H1 (cell line): ENCODE measurements around the gene CREB1. TPM values are rescaled to one million over a fixed set of nuclear protein-coding genes. Genes with fewer than 3 reads are reported as not detected.
A peak's percentile ranks its signal among the peaks of the same experiment; 100 is the strongest.

Experiments
- CTCF ChIA-PET: fragments of 300-600 bp; sonication (Branson Sonifier 250); formaldehyde crosslinking; loops from one replicate; lab custom pipeline; 2021; ENCODE audit not compliant: partially characterized antibody; lab: Charles Lee
- POLR2A ChIA-PET: fragments of 300-600 bp; sonication (Branson Sonifier 250); formaldehyde crosslinking; loops from one replicate; lab custom pipeline; 2021; ENCODE audit warnings: inconsistent platforms; ENCODE audit not compliant: partially characterized antibody; lab: Charles Lee
- DNase-seq, 2 experiments: peaks; one replicate each; pipeline versions ENCODE4 v3.0.0 to v3.0.0-alpha.2; 2010 to 2022; ENCODE audit warnings: low spot score in 2 of 2, low read depth in 1 of 2, mixed read lengths in 1 of 2
- FAIRE-seq: peaks from 2 replicates; lab custom pipeline; 2011; peaks lifted over from hg19 to GRCh38; lab: Jason Lieb, UNC
- H2AFZ ChIP-seq: 2 replicates; pipeline ENCODE4 v1.8.1; 2012; ENCODE audit warnings: low read length, inconsistent platforms
- H2AK5ac ChIP-seq: 2 replicates; pipeline ENCODE4 v1.6.1; 2013; ENCODE audit warnings: low read depth, low read length
- H2BK120ac ChIP-seq: replicated peaks from 2 replicates; pipeline ENCODE3; 2013; ENCODE audit warnings: low read depth, low read length, inconsistent platforms
- H2BK12ac ChIP-seq: 2 replicates; pipeline ENCODE4 v1.6.1; 2013; ENCODE audit warnings: low read depth, low read length
- H2BK15ac ChIP-seq: 2 replicates; pipeline ENCODE4 v1.6.1; 2013; ENCODE audit warnings: low read length
- H2BK20ac ChIP-seq: 2 replicates; pipeline ENCODE4 v1.6.1; 2013; ENCODE audit warnings: low read length
- H2BK5ac ChIP-seq: 2 replicates; pipeline ENCODE4 v1.6.1; 2013; ENCODE audit warnings: low read depth, low read length
- H3K14ac ChIP-seq: 2 replicates; pipeline ENCODE4 v1.6.1; 2013; ENCODE audit warnings: inconsistent platforms; ENCODE audit not compliant: insufficient read length
- H3K18ac ChIP-seq: 2 replicates; pipeline ENCODE4 v1.6.1; 2013; ENCODE audit warnings: low read length; ENCODE audit errors: extremely low read depth
- H3K23ac ChIP-seq: 2 replicates; pipeline ENCODE4 v1.6.1; 2013; ENCODE audit warnings: inconsistent platforms; ENCODE audit not compliant: insufficient read length
- H3K23me2 ChIP-seq: 2 replicates; pipeline ENCODE4 v1.6.1; 2013; ENCODE audit warnings: low read depth, low read length
- H3K27ac ChIP-seq: 2 replicates; pipeline ENCODE4 v1.6.1; 2011; ENCODE audit warnings: low read depth, low read length, inconsistent platforms
- H3K27me3 ChIP-seq, 4 experiments: replicated peaks in 1 of 4; 1 replicate in 1 of 4; 2 replicates in 3 of 4; pipeline versions ENCODE4 v1.6.1 to v1.8.1; 2011 to 2013; ENCODE audit warnings: low read length in 3 of 4, mild to moderate bottlenecking in 3 of 4, inconsistent platforms in 2 of 4, mixed read lengths in 2 of 4, moderate library complexity in 1 of 4; ENCODE audit not compliant: control insufficient read depth in 3 of 4, insufficient read depth in 3 of 4; ENCODE audit errors: extremely low read depth in 1 of 4
- H3K36me3 ChIP-seq, 4 experiments: 2 replicates each; pipeline versions ENCODE4 v1.6.1 to v1.8.1; 2011 to 2013; ENCODE audit warnings: mild to moderate bottlenecking in 4 of 4, low read length in 3 of 4, moderate library complexity in 2 of 4, control low read depth in 1 of 4, inconsistent platforms in 1 of 4; ENCODE audit not compliant: insufficient read depth in 4 of 4, control insufficient read depth in 2 of 4
- H3K4ac ChIP-seq: replicated peaks from 2 replicates; pipeline ENCODE3; 2013; ENCODE audit warnings: low read length, low read depth, mixed read lengths, inconsistent platforms; ENCODE audit not compliant: insufficient read length
- H3K4me1 ChIP-seq, 4 experiments: replicated peaks in 1 of 4; 1 replicate in 1 of 4; 2 replicates in 3 of 4; pipeline versions ENCODE4 v1.6.1 to v1.8.1; 2011 to 2013; ENCODE audit warnings: low read length in 3 of 4, inconsistent platforms in 2 of 4, mixed read lengths in 1 of 4; ENCODE audit not compliant: insufficient read depth in 4 of 4, control insufficient read depth in 3 of 4
- H3K4me2 ChIP-seq, 2 experiments: 2 replicates each; pipeline versions ENCODE4 v1.6.1 to v1.8.1; 2011 to 2013; ENCODE audit warnings: low read depth in 2 of 2, low read length in 2 of 2, control low read depth in 1 of 2, inconsistent platforms in 1 of 2, mild to moderate bottlenecking in 1 of 2; ENCODE audit not compliant: insufficient read depth in 1 of 2
- H3K4me3 ChIP-seq, 4 experiments: fragments of 200-600, 300-600 bp in 1 of 4; sonication (generic), shearing (Covaris generic), sonication (Bioruptor Twin) in 1 of 4; 2 replicates each; pipeline versions ENCODE4 v1.5.1 to v1.8.1; 2011 to 2016; ENCODE audit warnings: low read length in 4 of 4, low read depth in 3 of 4, control low read depth in 2 of 4, inconsistent platforms in 2 of 4, mild to moderate bottlenecking in 2 of 4, mixed read lengths in 1 of 4, moderate library complexity in 1 of 4; ENCODE audit not compliant: insufficient read depth in 2 of 4; ENCODE audit errors: extremely low read depth in 1 of 4
- H3K56ac ChIP-seq: replicated peaks from 2 replicates; pipeline ENCODE3; 2013; ENCODE audit warnings: low read depth, mild to moderate bottlenecking, mixed read lengths, low read length, inconsistent platforms; ENCODE audit not compliant: insufficient read length
- H3K79me1 ChIP-seq: 2 replicates; pipeline ENCODE4 v1.6.1; 2013; ENCODE audit warnings: low read depth, low read length, control low read depth
- H3K79me2 ChIP-seq, 2 experiments: 2 replicates each; pipeline versions ENCODE4 v1.6.1 to v1.8.1; 2012 to 2013; ENCODE audit warnings: low read length in 2 of 2, mild to moderate bottlenecking in 2 of 2, inconsistent platforms in 1 of 2; ENCODE audit not compliant: insufficient read depth in 2 of 2, control insufficient read depth in 1 of 2
- H3K9ac ChIP-seq, 4 experiments: replicated peaks in 1 of 4; 1 replicate in 1 of 4; 2 replicates in 3 of 4; pipeline versions ENCODE4 v1.6.1 to v1.8.1; 2011 to 2013; ENCODE audit warnings: low read depth in 3 of 4, low read length in 3 of 4, control low read depth in 2 of 4, mild to moderate bottlenecking in 2 of 4, moderate library complexity in 2 of 4, inconsistent platforms in 1 of 4; ENCODE audit errors: extremely low read depth in 1 of 4
- H3K9me3 ChIP-seq, 2 experiments: 2 replicates each; pipeline versions ENCODE4 v1.6.1 to v1.8.1; 2012 to 2013; ENCODE audit warnings: mild to moderate bottlenecking in 2 of 2, moderate library complexity in 2 of 2, control low read depth in 1 of 2, inconsistent platforms in 1 of 2, low read depth in 1 of 2, low read length in 1 of 2, mixed read lengths in 1 of 2; ENCODE audit not compliant: insufficient read depth in 2 of 2
- H4K20me1 ChIP-seq, 2 experiments: replicated peaks in 1 of 2; 2 replicates each; pipeline versions ENCODE3 to v1.8.1; 2011 to 2013; ENCODE audit warnings: inconsistent platforms in 2 of 2, low read length in 2 of 2, mild to moderate bottlenecking in 1 of 2; ENCODE audit not compliant: insufficient read depth in 2 of 2, control insufficient read depth in 1 of 2
- H4K5ac ChIP-seq: 2 replicates; pipeline ENCODE4 v1.6.1; 2013; ENCODE audit warnings: low read length, low read depth, mixed read lengths, inconsistent platforms; ENCODE audit not compliant: insufficient read length
- H4K8ac ChIP-seq: 2 replicates; pipeline ENCODE4 v1.8.0; 2013; ENCODE audit warnings: mild to moderate bottlenecking, moderate library complexity, low read length, inconsistent platforms; ENCODE audit not compliant: insufficient read depth; ENCODE audit errors: extremely low read depth
- H4K91ac ChIP-seq: replicated peaks from 2 replicates; pipeline ENCODE3; 2013; ENCODE audit warnings: low read length, mixed read lengths, inconsistent platforms; ENCODE audit not compliant: insufficient read length
- CREB1 ChIP-seq: IDR thresholded peaks from 2 replicates; pipeline ENCODE4 v1.6.1; 2012; ENCODE audit warnings: inconsistent platforms
- CTBP2 ChIP-seq: IDR thresholded peaks from 2 replicates; pipeline ENCODE4 v1.7.0; 2011; ENCODE audit warnings: borderline replicate concordance, mild to moderate bottlenecking, moderate library complexity, mixed read lengths, low read length; ENCODE audit not compliant: insufficient read depth, insufficient read length
- PHF8 ChIP-seq: fragments of 200-600 bp; sonication (generic); conservative IDR thresholded peaks from 2 replicates; pipeline ENCODE4 v1.7.1; 2012; ENCODE audit warnings: low read depth, mild to moderate bottlenecking, inconsistent platforms, low read length, moderate library complexity
- WGBS, 2 experiments: shearing (Covaris generic) in 1 of 2; methylation state at CpG; one replicate each; pipeline versions ENCODE4 v1.1.6 to v1.1.7; 2013 to 2015; ENCODE audit warnings: low lambda C conversion rate in 2 of 2, mixed read lengths in 2 of 2, inconsistent platforms in 1 of 2, low coverage in 1 of 2, missing lambda C conversion rate in 1 of 2; ENCODE audit not compliant: insufficient replicate concordance in 2 of 2, insufficient coverage in 1 of 2, insufficient read length in 1 of 2; ENCODE audit errors: extremely low coverage in 1 of 2, missing lambda C conversion rate in 1 of 2; 5-methylcytosine and 5-hydroxymethylcytosine counted together
- polyA plus RNA-seq, 7 experiments: library from polyadenylated mRNA; depleted of rRNA in 3 of 7; stranded (reverse) in 5 of 7; unstranded in 2 of 7; fragments of >200 nt in 5 of 7; fragments of 200-250 nt in 2 of 7; gene quantifications; 1 replicate in 5 of 7; 2 replicates in 1 of 7; 4 replicates in 1 of 7; pipeline versions ENCODE4 v1.2.1 to v1.2.3, GENCODE V29; 2011 to 2013; ENCODE audit warnings: missing spikeins in 2 of 7, mixed read lengths in 2 of 7
- total RNA-seq: library from RNA; stranded (reverse); fragmentation: NEBNext Ultra II Directional; extraction: Animal tissue kit (Norgen Biotek cat#: 25700); gene quantifications from 2 replicates; pipeline ENCODE4 v1.2.1, GENCODE V29; 2021

The CREB1 gene
- total and polyA plus RNA-seq, 2 of the 8 experiments (the other 6 are each of a cell fraction or from before 2014, with no cell fraction given): 46.3 to 99.0 TPM

- Histone ChIP-seq H3K79me1 (no peaks in the 10 kb centered on the region), H3K14ac (no peak overlapping the region), H3K79me2 (no peaks in the 10 kb centered on the region), H4K91ac (peak overlapping the region; percentile 10), H2BK15ac (no peak overlapping the region), H2BK5ac (no peak overlapping the region), H2AK5ac (no peak overlapping the region), H3K9ac (no peak overlapping the region), H3K23me2 (no peaks in the 10 kb centered on the region), H3K27ac (no peak overlapping the region), H4K5ac (no peak overlapping the region), H3K36me3 (no peaks in the 10 kb centered on the region), H3K9me3 (no peaks in the 10 kb centered on the region), H4K20me1 (no peaks in the 10 kb centered on the region), H2AFZ (no peak overlapping the region), H3K4me3 (no peak overlapping the region), H2BK12ac (no peak overlapping the region), H3K4me1 (peaks cover 10 to 14% (median 11%) of the 10 kb centered on the region in 4 experiments), H3K4ac (no peak overlapping the region), H3K23ac (no peak overlapping the region)
- FAIRE-seq: no peak
- WGBS, 2 experiments: 80% methylated on average over 5 of the region's 5 CpGs; no CpG with 5 or more reads in 1 of the 2 experiments
- no peak for TF ChIP-seq CREB1
- TF ChIP-seq CTBP2: no peak
- no peak for TF ChIP-seq PHF8
- TF ChIP-seq, all 59 proteins: peak for 0
- Histone ChIP-seq H2BK20ac (no peak overlapping the region), H3K56ac (no peak overlapping the region), H3K4me2 (no peak overlapping the region), H3K27me3 (no peaks in the 10 kb centered on the region; a peak in 1 of 7 replicates), H3K18ac (0 out of 2 replicates have a peak overlapping the region, but pooled peaks have one; percentile 53), H2BK120ac (no peak overlapping the region), H4K8ac (no peak overlapping the region)
- ChIA-PET POLR2A (no interaction called here), CTCF (interaction anchor here (0.7 to 2.2 kb wide), 9 partner anchors 15 to 1108 kb away, joined by 3 to 8 read pairs (median 3); no protein-coding TSS in a partner anchor)
- DNase-seq: no peak
Observed at GRCh38 chr2:207503234-207503633, 26.5 kb upstream of the CREB1 start.
